Peyer's patch (tissue), 4 donors: Measurements from ENCODE around the gene BCL2L1. TPM values are rescaled to one million over a fixed set of nuclear protein-coding genes. Genes with fewer than 3 reads are reported as not detected.

Experiments
- DNase-seq, 3 donors: peaks; one replicate each; pipeline ENCODE4 v3.0.0-alpha.2; 2017 to 2019
- H3K27ac ChIP-seq, 4 donors: fragments of 200-600 bp; sonication (generic); one replicate each; pipeline ENCODE4 v1.5.1; 2016 to 2019
- H3K27me3 ChIP-seq, 2 donors: fragments of 200-600 bp; sonication (generic); one replicate each; pipeline ENCODE4 v1.5.1; 2019
- H3K36me3 ChIP-seq, 3 donors: fragments of 200-600 bp; sonication (generic); one replicate each; pipeline ENCODE4 v1.5.1; 2016 to 2019
- H3K4me1 ChIP-seq, 4 donors: fragments of 200-600 bp; sonication (generic); one replicate each; pipeline ENCODE4 v1.5.1; 2016 to 2019
- H3K4me3 ChIP-seq, 4 donors: fragments of 200-600 bp; sonication (generic); 1 replicate in 3 of 4; 2 replicates in 1 of 4; pipeline ENCODE4 v1.5.1; 2016 to 2019; ENCODE audit warnings: mild to moderate bottlenecking in 1 of 4
- H3K9me3 ChIP-seq, 4 donors: fragments of 200-600 bp; sonication (generic); one replicate each; pipeline ENCODE4 v1.5.1; 2016 to 2019; ENCODE audit warnings: mild to moderate bottlenecking in 1 of 4
- CTCF ChIP-seq, 6 experiments: fragments of 450-650 bp in 4 of 6; fragments of 200-600 bp in 2 of 6; sonication (generic) in 1 of 6; IDR thresholded peaks; one replicate each; pipeline ENCODE4 v1.5.1; 2017 to 2019; ENCODE audit warnings: antibody characterized with exemption in 6 of 6, mild to moderate bottlenecking in 3 of 6, moderate library complexity in 1 of 6
- POLR2A ChIP-seq, 2 donors: fragments of 450-650 bp; IDR thresholded peaks; one replicate each; pipeline ENCODE4 v1.5.1; 2017; ENCODE audit warnings: antibody characterized with exemption in 2 of 2, mild to moderate bottlenecking in 2 of 2, moderate library complexity in 2 of 2
- total RNA-seq, 4 donors: library from RNA; depleted of rRNA; stranded (reverse); fragments of >200 nt; gene quantifications; one replicate each; pipeline ENCODE4 v1.1.0, GENCODE V29; 2016

BCL2L1 gene
- total RNA-seq, 4 donors from 2014 or later = 85.0 to 185 (median 144) TPM

GRCh38 chr20:31760519-31761240, 38.0 kb upstream of the BCL2L1 start:
- Histone ChIP-seq H3K36me3 (no peaks in the 10 kb centered on the region), H3K4me3 (no peak overlapping the region), H3K4me1 (no peaks in the 10 kb centered on the region), H3K27me3 (no peaks in the 10 kb centered on the region), H3K9me3 (no peaks in the 10 kb centered on the region), H3K27ac (no peak overlapping the region)
- DNase-seq = no peak
- TF ChIP-seq POLR2A (IDR thresholded peaks at IDR 0.05) (no peak), CTCF (IDR thresholded peaks at IDR 0.05) (no peak)

- DNase-seq = no peak
- no peaks in the 10 kb centered on the region for H3K9me3 ChIP-seq
- H3K36me3 ChIP-seq = no peaks in the 10 kb centered on the region
- H3K4me3 ChIP-seq = no peak overlapping the region
- H3K27me3 ChIP-seq = no peaks in the 10 kb centered on the region
- no peaks in the 10 kb centered on the region for H3K4me1 ChIP-seq
- H3K27ac ChIP-seq = no peak overlapping the region
- TF ChIP-seq CTCF (IDR thresholded peaks at IDR 0.05) (no peak), POLR2A (IDR thresholded peaks at IDR 0.05) (no peak)
Observed at GRCh38 chr20:31759836-31760518, 37.3 kb upstream of the BCL2L1 start.

- Histone ChIP-seq H3K27ac (no peak overlapping the region), H3K4me1 (no peaks in the 10 kb centered on the region), H3K4me3 (no peak overlapping the region), H3K9me3 (no peaks in the 10 kb centered on the region), H3K27me3 (no peaks in the 10 kb centered on the region), H3K36me3 (no peaks in the 10 kb centered on the region)
- TF ChIP-seq CTCF (IDR thresholded peaks at IDR 0.05) (no peak), POLR2A (IDR thresholded peaks at IDR 0.05) (no peak)
- no peak for DNase-seq
Observed at GRCh38 chr20:31758991-31759390, 36.3 kb upstream of the BCL2L1 start.

- H3K9me3 ChIP-seq = no peaks in the 10 kb centered on the region
- no peaks in the 10 kb centered on the region for H3K36me3 ChIP-seq
- no peaks in the 10 kb centered on the region for H3K27me3 ChIP-seq
- DNase-seq = no peak
- H3K4me1 ChIP-seq = no peaks in the 10 kb centered on the region
- no peak for TF ChIP-seq CTCF (IDR thresholded peaks at IDR 0.05)
- no peak for TF ChIP-seq POLR2A (IDR thresholded peaks at IDR 0.05)
- H3K27ac ChIP-seq = no peak overlapping the region
- H3K4me3 ChIP-seq = no peak overlapping the region
Observed at GRCh38 chr20:31758521-31758920, 35.9 kb upstream of the BCL2L1 start.

- no peak overlapping the region for H3K27ac ChIP-seq
- TF ChIP-seq CTCF (IDR thresholded peaks at IDR 0.05) (no peak), POLR2A (IDR thresholded peaks at IDR 0.05) (no peak)
- H3K36me3 ChIP-seq = no peaks in the 10 kb centered on the region
- no peaks in the 10 kb centered on the region for H3K27me3 ChIP-seq
- H3K4me1 ChIP-seq = no peaks in the 10 kb centered on the region
- DNase-seq = no peak
- no peaks in the 10 kb centered on the region for H3K9me3 ChIP-seq
- no peak overlapping the region for H3K4me3 ChIP-seq
Observed at GRCh38 chr20:31757254-31757653, 34.6 kb upstream of the BCL2L1 start.
